ENCODE data around the gene DIAPH3. TPM values are rescaled to one million over a fixed set of nuclear protein-coding genes. Genes with fewer than 3 reads are reported as not detected.

The DIAPH3 gene
- total RNA-seq, 1 donor from 2014 or later, result 4.8 TPM

DNA sequence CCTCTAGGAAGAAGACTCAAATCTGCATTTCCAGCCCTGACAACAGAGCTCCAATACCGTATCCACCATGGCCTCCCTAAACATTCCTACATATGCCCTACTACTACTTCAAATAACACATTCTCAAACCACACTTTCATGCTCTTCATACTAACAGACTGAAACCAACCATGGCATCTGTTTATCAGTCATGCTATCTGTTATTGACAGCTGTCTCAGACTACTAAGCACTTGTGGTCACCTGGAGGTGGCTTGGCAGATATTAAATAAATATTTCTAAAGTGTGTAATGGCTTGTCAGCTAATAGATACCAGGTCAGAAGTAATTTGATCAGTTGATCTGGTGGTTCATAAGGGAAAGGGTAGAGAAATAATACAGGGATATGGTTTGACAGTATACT lies 489.1 kb downstream of the DIAPH3 start:
- DNase-seq (ENCODE audit: low spot score), result no peak

DNA sequence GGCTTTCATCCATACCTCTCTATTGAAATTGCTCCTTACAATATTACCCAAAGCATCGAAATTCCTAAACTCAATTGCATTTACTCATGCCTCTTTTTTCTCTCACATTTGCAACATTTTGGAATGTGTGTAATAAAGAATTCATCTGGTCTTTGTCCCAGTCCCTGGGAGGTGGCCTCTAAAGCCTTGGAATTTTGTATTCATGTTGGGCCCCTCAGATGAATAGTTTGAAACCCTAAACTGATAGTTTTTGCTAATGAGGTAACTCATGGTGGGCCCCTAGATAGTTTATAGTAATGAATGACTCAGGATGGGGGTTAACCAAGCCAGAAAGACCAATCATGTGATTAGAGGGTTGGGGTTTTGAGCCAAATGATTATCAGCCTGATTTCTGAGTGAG lies 490.4 kb downstream of the DIAPH3 start:
- no peak for DNase-seq (ENCODE audit: low spot score)

DNA sequence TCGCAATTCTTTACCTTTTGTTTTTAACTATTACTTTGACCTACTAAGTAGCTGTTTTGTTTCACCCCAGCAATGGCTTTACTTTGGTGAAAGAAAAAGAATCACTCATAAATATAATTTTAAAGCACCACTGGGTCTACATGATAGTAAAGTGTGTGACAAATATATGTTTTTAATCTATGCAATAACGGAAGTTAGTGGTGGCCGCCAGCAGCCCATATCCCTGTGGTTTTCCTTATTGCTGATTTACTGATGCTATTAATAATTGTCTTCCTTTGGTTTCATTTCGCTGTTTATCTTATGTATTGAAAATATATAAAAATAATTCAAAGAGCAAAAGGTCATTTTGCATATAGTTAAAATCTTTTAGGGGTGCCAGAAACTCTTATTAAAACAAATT lies 491.3 kb downstream of the DIAPH3 start:
- DNase-seq (ENCODE audit: low spot score), result no peak

DNA sequence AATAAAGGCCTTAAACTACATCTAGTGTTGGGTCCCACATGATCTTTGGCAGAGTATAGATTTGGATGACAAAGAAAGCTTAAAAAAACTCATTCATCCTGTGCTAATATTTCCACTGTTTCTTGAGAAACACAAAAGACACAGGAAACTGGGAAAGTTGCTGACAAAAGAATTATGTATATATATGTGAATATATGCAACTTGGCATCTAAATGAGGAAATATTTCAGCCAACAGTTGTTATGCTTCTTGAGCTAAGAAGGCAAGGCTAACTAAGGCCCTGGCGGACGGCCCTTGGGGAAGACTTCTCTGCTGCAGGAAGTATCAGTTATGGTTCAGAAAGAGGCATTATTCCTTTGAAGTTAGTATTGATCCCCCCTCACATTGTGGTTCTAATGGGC lies 491.8 kb downstream of the DIAPH3 start:
- no peak for DNase-seq (ENCODE audit: low spot score)

DNA sequence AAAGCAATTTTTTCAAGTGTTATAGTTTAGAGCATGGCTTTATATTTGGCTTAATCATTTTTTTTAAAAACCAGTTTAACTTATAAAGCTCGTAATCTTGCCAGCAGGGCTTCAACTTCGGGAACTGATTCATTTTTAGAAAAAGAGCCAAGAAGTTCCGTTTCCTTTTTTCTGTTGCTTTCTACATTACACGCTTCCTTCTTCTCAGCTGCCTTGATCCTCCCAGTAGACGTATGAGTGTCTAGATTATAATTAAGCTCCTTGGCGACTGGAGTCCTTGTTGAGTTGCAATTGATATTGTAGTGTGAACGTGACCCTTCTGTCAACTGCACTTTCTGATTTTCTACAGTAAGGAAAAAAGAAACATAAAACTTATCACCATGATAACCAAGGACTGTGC lies 497.2 kb downstream of the DIAPH3 start:
- peak; percentile 87 for DNase-seq (ENCODE audit: low spot score)

DNA sequence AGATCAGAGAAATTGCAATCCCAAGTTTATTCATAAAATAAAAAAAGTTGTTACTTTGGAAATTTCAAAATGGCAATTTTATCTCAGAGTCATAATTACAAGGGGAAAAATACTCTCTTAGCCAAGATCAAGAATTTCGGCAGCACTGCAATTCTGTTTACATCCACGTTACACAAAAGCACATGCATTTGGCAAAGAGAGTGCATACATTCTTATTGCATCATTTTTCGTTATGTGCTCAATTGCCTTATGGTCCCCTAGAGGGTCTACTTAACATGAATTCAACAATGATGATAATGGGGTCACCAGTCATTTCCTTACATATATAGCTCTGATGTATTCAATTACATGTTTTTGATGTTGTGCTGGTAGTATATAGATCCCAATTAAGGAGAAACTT lies 498.0 kb downstream of the DIAPH3 start:
- peak; percentile 13 for DNase-seq (ENCODE audit: low spot score)

DNA sequence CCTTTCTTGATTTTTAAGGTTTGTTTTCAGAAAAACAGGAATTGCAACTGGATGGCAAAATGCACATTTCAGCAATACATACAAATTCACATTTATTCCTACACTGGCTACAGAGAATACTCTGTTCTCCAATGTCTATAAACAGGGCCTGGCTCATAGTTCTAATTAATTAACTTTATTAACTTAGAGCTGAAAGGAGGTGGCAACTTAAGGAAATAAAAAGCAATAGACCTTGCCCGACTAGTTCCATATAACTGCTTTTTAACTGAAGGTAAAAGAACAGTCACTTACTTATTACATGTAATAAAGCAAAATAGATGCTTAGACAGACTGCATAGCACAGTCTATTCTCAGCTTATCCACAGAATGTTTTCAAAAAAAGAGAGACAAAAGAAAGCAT lies 498.5 kb downstream of the DIAPH3 start:
- DNase-seq (ENCODE audit: low spot score), result no peak

DNA sequence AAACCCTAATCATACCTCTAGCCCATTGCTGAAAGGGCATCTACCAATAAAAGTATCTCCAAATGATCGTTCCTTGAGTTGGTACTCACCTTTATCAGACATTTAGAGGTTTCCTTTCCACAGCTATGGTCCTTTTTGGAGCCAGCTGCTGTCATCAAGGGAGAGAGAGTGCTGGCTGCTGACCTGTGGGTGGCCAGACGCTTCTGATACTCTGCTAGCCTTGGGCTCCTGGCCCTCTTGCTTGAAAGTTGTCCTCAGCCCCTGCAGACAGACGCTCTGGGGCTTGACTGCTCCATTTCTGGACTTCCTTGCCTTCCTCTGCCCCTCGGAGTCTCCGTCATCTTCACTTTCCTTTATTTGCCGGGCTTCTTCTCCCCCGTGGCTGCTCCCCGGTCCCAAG lies 499.1 kb downstream of the DIAPH3 start:
- no peak for DNase-seq (ENCODE audit: low spot score)

DNA sequence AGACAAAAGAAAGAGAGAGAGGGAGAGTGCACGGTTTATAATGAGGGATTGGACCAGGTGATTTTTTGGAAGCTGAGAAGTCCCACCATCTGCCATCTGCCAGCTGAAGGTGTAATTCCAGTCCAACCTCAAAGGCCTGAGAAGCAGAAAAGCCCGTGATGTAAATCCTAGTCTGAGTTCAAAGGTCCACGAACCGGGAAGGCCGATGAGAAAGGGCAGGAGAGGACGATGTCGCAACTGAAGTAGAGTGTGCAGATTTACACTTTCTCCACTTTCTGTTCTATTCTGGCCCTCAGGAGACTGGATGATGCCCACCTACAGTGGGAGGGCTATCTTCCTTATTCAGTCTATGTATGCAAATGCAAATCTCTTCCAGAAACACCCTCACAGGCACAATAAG lies 500.0 kb downstream of the DIAPH3 start:
- no peak for DNase-seq (ENCODE audit: low spot score)

DNA sequence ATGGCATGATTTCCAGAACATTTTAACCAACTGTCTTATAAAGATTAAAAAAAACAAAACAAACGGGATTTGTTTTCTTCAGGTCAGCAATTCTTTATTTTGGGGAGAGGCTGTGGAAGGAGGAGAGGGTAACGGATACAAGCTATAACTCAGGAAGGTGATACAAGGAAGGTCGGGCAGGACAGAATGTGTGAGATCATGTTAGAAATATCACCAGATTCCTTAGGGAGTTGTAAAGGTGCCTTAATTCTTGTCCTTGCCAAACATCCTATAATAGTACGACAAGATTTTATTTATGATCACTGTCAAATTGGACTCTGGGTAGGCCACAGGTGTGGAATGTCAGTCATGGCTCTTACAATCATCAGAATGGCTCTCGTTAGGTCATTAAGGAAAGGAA lies 503.1 kb downstream of the DIAPH3 start:
- DNase-seq (ENCODE audit: low spot score), result no peak

DNA sequence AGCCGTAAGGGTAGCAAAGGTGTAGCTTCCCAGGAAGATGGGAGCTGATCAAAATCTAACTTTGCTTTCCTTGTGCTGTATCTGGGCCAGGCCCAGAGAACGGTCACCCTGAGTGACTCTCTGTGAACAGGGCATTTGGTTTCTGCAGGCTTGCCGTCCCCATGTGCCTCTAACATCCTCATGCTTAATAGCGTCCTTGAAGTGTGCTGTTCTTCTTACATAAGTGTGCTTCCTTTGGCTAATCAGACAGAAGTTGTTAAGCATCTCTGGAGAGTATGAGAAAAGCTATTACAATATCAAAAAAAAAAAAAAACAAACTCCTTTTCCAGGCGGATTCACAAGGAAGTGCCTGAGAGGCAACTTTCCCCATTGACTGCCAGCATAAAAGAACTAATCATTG lies 503.7 kb downstream of the DIAPH3 start:
- no peak for DNase-seq (ENCODE audit: low spot score)

DNA sequence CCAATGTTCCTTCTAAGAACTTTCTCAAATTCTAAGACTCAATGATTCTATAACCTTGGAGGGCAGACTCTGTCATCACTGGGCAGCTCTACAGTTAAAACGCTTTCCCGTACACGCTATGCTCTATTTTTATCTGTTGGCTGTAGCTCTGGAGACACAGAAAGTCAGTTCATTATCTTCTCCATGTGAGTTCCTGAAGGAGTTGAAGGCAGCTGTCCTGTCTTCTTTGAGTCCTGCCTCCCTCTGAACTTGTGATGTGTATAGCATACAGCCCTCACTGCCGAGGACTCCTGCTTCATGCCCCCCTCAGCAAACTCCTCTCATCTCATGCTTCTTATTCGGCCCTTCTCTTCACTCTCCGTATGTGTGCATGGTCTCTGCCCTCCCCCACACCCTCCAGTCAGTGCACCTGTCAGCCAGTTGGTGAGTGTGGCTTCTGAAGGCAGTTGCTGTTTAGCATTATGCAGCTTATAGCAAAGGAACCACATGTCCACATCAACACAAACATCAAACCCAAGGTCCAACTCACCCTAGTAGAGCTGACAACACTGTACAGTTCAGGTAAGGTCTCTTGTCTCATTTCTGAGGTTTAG lies 504.9 kb downstream of the DIAPH3 start:
- no peak for DNase-seq (ENCODE audit: low spot score)

DNA sequence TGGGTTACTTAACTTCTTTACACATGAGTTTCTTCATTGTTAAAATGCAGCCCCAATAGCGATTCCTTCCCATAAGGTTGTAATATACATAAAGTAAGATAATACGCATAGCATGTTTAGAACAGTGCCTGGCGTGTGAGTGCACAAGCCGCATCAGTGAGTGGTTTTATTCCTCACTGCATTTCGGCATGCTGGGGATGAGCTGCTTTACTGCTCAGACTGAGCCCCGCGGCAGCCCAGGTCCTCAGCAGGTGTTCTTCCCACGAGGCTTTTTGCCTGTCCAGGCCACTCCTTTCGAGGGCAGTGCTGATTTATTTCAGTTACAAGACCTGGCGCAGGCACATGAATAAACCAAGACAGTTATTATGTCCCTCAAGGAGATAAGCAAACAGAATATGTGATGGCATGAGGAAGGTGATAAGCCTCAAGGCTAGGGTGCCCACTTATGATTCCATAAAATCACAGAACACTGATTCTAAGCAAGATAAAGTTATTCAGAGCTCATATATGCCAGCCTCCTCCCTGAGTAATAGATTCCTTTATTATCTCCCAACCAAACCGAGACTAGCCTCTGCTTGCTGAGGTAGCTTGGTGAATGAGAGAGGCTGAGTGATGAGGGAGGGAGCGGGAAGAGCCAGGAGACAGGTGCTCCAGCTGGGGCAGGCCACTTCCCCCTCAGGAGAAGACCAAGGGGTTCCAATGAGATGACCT lies 505.5 kb downstream of the DIAPH3 start:
- DNase-seq (ENCODE audit: low spot score), result peak; percentile 57

DNA sequence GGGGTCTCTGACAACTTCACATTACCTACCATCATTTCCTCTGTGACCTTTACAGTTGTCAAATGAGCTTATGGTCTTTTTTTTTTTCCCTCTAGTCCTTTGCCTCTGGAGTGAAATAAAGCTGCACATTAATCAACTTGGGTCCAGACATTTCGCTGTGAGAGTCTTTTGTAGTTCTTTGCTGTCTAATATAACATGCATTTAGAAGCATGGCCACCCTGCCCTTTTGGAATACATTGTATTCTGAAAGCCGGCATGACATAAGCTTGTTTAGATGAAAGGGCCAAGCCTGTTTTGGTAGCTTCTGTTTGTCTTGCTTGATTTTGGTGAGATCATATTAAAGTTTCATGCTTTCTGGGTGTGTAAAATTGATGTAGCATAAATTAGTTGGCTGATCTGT lies 509.8 kb downstream of the DIAPH3 start:
- no peak for DNase-seq (ENCODE audit: low spot score)

DNA sequence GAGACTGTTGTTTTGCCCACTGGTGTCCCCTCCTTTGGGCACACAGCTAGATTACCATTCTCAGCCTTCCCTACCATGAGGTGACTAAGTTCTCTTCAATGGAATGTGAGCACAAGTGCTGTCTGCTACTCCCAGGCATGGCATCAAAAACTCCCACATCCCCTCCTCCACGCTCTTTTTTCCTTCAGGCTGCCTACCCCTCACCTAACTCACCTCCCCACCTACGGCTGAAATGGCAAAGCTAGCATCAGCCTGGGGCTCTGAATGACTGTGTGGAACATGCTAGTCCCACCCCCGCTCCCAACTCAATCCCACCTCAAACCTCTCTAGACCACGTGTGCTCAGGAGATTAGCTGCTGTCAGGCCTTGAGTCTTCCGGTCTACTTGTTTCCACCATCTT lies 512.2 kb downstream of the DIAPH3 start:
- DNase-seq (ENCODE audit: low spot score), result no peak

DNA sequence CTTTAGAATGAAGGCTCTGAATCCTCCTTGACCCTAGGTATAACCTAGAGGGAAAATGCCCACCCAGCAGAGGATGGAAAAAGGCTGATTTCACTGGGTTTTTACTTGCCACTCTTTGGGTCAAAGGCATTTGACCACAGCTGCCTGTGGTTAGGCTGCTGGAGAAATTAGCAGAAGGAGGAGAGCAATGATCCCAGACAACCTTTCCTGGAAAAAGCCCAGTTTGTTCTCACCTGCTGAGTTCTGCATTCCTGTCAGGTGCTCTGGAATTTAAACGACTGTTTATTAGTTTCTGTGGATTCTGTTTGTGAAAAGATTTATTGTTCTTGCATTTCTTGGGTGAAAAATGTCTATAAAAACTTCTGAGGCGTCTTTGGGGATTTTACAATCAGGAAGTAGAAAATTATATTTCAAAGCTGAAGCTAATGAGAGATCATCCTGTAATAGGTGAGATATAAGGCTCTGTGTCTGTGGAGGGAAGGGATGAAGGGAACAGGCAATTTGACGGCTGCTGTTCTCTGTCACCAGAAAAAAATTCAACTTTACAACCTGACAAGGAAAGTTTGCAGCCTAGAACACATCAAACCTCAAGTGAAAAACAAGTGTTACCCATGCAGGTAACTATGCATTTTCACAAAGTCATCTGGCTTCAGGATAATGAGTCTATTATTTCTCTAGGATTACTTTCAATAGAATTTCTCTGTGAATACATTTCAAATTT lies 519.7 kb downstream of the DIAPH3 start:
- peak; percentile 42 for DNase-seq (ENCODE audit: low spot score)

DNA sequence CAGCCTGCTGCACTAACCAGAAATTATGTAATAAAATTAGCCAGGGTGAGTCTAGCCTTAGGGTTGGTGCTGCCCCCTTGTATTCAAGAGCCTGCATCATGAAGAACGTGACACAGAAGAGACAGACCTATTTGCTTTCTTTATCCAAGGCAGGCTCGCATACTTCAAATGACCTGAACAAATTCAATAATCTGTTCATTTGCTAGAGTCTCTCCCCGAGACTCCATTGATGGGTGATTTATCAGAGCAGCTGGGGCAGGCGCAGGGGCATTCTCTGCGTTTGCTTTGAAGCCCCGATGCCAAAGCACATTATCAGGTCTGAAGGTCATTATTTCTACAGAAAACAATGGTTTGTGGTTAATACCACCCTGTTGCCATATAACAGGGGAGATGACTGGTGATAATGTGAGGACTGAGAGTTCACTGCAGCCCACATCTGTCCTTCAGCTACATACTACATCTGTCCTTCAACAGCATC lies 520.3 kb downstream of the DIAPH3 start:
- no peak for DNase-seq (ENCODE audit: low spot score)

DNA sequence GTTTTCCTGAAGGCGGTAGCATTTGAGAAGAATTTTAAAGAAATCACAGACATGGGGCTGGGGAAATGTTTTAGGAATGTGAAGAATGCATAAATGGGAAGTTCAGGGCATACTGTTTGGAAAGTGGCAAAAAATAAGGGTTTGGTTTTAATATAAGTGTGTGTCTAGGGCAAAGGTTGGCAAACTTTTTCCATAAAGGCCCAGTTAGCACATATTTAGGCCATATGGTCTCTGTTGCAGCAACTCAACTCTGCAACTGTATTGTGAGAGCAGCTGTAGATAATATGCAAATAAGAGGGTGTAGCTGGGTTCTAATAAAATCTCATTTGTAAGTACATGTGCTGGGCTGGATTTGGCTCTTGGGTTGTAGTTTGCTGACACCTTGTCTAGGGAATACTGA lies 521.9 kb downstream of the DIAPH3 start:
- DNase-seq (ENCODE audit: low spot score), result no peak

DNA sequence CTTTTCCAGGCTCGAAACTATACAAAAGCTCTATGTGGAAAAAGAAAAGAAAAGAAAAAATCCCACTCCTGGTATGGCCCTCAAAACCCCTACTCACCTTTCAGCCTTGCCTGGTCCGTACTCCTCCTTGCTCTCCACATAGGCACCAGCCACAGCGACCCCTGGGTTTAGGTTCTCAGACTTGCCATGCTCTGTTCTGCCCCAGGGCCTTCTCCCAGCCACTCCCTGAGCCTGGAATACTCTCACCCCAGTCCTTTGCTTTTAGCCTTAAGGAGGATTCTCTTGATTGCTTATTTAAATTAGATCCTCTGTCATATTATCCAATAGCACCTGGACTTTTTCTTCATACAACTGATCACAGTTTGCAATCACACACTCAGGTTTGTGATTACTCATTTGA lies 522.5 kb downstream of the DIAPH3 start:
- no peak for DNase-seq (ENCODE audit: low spot score)

DNA sequence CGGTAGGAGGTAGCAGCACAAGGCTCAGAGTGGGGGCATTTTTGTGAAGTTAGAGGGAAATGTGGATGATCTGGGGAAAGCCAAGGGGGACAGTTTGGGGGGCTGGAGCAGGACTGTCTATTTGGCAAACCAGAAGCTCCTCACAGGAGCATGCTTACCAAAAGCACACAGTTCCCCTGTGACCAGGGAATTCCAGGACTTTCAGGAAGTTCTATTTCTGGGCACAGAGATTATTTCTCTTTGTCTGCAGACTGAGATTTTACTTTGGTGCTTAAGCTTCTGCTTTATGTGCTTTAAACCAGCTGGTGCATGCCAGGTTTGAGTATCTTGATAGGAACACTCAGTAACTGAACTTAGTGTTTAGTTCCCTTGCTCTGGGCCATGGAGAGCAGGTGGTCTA lies 525.3 kb downstream of the DIAPH3 start:
- DNase-seq (ENCODE audit: low spot score), result no peak

DNA sequence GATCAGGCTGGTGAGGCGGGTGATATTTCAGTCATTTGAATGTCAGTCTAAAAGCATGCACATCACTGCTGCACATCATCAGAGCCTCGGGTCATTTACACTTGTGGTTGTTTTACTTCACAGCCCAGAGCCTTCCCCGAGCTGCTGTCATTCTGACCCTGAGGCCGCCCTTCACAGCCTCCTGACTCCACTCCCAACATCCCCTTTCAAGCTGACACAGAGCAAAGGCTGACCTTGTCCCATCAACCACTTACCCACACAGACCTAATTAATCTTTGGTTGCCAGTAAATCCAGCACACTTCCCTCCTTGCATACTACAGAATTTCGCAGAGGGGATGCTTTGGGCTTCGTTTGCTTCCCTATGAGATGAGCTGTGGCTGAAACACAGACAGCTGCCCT lies 528.1 kb downstream of the DIAPH3 start:
- DNase-seq (ENCODE audit: low spot score), result no peak

DNA sequence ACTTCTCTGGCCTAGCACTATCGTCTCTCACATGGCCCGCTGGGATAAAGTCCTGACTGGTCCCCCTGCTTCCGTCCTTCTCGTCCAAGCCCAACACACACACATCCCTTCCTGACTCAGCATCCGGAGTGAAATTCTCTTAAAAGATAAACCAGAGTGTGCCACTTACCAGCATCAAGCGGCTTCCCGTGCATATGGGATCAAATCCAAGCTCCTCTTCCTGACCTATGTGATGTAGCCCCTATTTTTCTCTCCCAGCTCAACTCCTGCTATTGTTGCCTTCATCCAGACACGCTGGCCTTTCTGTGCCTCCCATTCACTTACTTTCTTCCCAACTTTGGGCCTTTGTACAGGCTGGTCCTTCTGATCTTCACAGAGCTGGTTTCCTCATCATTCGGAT lies 530.4 kb downstream of the DIAPH3 start:
- peak; percentile 24 for DNase-seq (ENCODE audit: low spot score)

DNA sequence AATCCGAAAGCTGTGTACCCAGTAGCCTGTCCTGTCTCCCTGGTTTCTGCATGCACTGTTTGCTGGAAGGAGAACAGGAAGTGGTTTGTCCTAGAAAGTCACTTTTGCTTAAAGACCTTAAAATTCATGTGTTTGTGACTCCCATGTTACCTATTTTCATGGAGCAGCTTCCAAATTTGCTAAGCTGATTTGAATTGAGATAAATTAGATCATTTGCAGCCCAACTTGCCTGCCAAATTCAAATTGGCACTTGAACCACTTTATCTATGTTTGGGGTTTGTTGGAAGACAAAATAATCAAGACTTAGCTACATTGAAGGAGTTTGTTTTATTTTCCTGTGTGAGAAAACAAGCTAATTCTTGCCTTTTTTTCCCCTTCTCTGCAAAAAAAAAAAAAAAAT lies 532.5 kb downstream of the DIAPH3 start:
- DNase-seq (ENCODE audit: low spot score), result no peak
